Dermis microvascular lymphatic vessel endothelial cell (primary cell): ENCODE measurements around the gene ARHGEF19. TPM values are rescaled to one million over a fixed set of nuclear protein-coding genes. Genes with fewer than 3 reads are reported as not detected.
"Not testable (repeated sequence)": the region's sequence is repeated elsewhere in the genome, so short reads cannot be mapped to it uniquely, and the experiment has no call there.

Experiments used
- DNase-seq, 2 donors: peaks; one replicate each; pipeline versions ENCODE4 v3.0.0 to v3.0.0-alpha.2; 2010; ENCODE audit warnings: low read depth in 2 of 2
- total RNA-seq: library from RNA; depleted of rRNA; stranded (reverse); fragments of >200 nt; gene quantifications from 2 replicates; pipeline ENCODE4 v1.2.1, GENCODE V29; 2014

Gene ARHGEF19
- total RNA-seq, 1 donor from 2014 or later, result 4.4 TPM

- DNase-seq, result no peak
Observed at GRCh38 chr1:16167331-16168143, 44.9 kb downstream of the ARHGEF19 start.

GRCh38 chr1:16166117-16166516 lies 46.3 kb downstream of the ARHGEF19 start:
- DNase-seq, result no peak

DNA sequence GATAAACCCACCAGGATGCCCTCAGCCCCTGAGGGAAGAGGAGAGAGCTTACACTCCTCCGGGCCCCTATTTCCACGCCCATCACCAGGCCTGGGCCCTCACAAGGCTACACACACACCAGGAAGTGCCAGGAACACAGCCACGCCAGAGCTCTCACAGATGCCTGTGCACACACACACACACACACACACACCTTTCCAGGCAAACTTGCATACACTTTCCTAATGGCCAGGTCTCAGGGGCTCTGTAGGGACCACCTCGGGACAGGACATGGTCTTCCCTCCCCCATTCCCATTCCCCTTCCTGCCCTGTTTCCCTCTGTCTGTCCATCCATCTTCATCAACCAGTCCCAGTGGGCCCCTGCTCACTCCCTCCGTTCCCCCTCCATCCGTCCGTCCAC lies 46.9 kb downstream of the ARHGEF19 start:
- no peak for DNase-seq

DNA sequence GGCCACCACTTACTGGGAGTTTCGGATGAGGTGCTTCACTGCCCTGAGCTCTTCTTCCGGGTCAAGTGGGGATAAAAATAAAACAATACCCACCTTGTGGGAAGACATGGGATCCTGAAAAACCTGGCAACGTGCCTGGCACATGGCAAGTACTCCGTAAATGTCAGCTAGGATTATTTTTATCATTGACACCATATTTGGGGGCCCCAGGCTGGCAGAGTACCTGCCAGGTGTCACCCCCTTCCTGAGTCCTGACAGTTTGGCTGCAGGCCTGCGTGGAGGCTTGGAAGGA lies 47.4 kb downstream of the ARHGEF19 start:
- no peak for DNase-seq

DNA sequence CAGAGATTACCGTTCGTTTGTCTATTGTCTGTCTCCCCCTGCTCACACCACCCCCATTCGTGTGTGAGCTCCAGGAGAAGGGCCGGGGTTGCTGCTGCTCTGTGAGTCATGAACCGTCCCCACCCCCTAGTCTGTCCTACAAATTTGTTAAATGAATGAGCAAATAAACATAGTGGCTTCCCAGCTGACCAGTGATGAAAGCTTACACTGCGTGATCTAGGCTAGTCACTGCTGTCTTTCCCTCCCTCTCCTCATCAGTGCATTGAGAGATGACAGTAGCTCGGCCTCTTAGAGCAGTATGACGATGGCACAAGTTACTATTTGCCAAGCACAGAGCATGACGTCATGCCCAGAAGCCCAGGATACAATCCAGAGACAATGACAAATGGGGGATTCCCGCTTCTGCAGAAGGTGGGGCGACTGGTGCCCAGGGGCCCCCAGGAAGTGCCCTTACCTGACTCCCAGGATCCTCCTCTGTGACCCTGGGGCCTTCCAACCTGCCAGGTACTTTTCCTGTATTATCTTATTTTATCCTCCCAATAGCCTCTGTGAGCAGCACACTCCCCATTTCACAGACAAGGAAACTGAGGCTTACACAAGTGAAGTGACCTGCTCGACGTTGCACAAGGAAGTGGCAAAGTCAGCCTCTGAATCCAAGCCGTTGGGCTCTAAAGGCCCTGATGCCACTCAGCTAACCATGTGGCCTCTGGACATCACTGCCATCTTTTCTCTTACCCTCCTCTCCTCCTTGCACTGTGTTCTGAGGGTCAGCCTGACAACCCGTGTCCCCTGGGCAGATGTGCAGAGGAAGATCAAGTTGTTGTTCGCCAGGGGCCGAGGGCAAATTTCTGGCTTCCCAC lies 48.0 kb downstream of the ARHGEF19 start:
- DNase-seq, result peak; percentile 82 to 96

GRCh38 chr1:16163608-16164212 lies 48.7 kb downstream of the ARHGEF19 start:
- DNase-seq, result not testable (repeated sequence)

- no peak for DNase-seq
Observed at GRCh38 chr1:16162163-16162822, 50.2 kb downstream of the ARHGEF19 start.

DNA sequence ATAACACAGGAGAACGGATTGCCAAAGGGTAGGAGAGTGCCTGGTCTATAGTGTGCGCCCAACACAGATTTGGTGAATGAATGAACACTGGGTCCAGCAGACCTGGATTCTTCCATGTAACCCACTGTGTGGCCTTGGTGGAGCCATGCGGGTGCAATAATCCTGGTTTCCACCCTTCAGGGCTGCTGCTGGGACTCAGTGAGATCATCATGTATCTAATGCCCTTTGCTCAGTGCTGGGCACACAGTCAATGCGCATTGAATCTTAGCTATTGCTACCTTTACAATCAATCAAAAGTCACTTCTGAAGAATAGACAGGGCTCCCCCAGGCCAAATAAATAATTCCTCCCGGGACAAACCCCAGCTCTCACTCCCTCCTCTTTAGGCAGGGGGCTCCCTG lies 50.7 kb downstream of the ARHGEF19 start:
- DNase-seq, result no peak

DNA sequence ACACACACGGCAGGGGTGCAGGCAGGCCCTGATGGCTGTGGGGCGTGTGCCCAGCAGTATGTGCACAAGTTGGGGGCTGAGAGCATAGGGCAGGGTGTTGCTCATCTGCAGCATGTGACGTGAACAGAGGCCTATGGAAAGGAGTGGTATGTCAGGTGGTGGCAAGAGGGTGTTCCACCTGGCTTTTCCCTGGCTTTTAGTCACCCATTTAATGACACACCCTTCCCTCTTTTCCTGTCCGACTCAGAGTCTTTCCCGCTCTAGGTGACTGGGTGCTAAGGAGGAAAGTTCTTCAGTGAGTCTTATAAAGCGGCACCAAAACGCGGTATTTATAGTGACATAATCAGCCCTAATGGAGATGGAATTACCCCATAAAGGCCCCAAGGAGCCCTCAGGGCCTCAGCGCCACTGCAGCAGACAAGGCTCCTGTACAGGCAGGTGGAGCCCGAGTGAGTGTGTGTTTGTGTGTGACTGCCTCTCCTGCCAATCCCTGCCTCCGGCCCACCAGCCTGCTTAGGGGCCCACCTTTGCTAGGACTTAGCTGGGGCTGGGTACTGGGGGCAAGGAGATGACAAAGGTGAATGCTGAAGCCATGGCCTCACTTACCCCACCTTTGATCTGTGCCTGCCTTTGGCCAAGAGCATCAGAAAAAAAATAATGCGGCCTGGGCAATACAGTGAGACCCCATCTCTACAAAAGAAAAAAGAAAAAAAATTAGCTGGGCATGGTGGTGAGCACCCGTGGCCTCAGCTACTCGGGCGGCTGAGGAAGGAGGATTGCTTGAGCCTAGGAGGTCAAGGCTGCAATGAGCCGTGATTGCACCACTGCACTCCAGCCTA lies 53.2 kb downstream of the ARHGEF19 start:
- no peak for DNase-seq

DNA sequence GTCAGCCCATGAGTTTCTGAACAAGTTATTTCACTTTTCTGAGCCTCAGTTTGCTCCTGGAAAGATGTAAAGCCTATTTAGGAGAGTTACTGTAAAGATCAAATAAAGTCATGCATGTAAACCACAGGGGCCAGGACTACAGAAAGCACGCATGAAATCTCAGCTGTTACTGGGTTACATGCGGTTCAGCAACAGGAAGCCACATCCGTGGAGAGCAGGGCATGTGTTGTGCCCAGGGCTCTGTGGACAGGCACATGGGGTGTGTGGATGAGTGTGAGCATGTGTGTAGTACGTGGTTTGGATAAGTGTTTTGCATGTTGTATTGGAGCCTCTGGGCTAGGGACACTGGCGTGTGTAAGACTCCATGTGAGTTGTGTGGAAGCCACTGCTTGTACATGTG lies 54.4 kb downstream of the ARHGEF19 start:
- DNase-seq, result no peak

DNA sequence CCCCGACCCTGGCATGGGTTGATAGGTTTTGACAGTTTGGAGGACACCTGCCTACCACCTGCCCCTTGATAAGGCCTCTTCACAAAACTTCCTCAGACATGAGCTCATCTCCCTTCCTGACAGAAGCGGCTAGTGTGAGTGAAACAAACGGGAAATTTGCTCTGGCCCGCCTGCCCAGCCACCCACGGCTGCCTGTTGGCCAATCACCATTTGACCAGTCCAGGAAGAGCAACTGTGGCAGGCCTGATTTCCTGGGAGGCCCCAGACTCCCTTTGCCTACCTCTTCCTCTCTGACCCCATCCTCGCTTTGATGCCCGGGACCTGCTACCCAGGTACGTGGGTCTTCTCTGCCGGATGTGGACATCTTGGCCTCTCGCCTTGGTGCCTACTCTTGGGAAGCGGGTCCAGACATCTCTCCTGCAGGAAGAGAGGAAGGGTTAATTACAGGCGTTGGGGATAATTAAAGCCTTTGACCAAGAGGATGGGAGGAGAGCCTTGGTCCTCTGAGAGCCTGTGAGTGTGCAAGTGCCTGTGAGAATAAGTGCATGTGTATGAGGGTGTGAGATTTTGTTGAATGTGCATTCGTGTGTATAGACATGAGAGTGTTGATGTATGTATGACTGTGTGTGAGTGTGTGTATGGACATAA lies 55.5 kb downstream of the ARHGEF19 start:
- DNase-seq, result peak in 1 of 2 donors; percentile 70

- peak in 1 of 2 donors; percentile 90 for DNase-seq
Observed at GRCh38 chr1:16155537-16156410, 56.7 kb downstream of the ARHGEF19 start, which contains the start of gene EPHA2. TSS of gene EPHA2 (minus strand) at chr1:16156069. CDS start at chr1:16155932, 137 bp downstream.

DNA sequence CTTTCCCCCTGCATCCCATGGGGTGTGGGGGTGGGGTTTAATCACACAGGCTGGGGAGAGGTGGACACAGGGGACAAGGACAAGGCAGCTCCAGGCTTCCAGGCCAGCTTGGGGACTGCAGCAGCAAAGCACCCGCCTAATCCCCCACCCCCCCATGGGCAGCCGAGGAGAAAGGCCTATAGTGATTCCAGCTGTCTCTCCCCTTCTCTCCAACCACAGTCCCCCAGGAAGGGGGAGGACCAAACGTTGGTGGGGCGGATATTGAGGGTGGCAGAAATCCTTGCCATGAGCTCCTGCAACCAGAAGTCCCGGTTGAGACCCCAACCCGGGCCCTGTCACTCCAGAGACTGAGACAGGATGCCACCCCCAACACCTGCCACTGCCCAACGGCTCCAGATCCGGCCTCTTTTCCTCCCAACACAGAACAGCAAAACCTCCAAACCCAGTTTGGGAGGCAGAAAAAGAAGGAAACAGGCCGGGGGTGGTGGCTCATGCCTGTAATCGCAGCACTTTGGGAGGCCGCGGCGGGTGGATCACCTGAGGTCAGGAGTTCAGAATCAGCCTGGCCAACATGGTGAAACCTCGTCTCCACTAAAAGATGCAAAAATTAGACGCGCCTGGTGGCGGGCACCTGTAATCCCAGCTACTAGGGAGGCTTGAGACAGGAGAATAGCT lies 58.3 kb downstream of the ARHGEF19 start:
- DNase-seq, result no peak

GRCh38 chr1:16153096-16153998 lies 59.1 kb downstream of the ARHGEF19 start:
- DNase-seq, result no peak

DNA sequence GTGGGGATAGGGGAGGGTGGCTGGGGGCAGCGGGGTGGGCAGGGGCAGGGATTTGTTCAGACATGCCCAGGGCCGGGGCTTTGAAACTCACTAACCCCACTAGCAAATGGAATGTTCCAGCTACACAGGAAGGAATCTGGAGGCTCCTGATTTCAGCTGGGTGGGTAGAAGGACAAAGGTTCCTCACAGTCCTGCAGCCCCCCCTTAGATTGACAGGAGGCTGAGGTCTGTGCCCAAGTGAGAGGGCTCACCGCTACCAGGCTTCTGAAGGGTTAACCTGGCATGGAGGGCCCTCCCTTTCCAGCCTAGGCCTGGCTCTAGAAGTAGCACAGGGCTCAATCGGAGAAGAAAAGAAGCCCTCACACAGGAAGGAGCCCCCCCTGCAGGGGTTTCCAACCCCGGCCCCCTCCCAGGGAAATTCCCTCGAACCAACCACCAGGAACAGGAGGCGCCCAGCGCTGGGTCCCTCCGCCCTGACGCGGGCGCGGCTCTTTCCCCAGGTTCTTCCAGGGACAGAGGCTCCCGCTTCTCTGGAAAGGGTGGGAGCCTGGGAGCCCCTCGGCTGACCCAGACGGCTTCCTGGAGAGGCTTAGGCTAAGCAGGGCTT lies 59.9 kb downstream of the ARHGEF19 start:
- peak in 1 of 2 donors; percentile 81 for DNase-seq

- no peak for DNase-seq
Observed at GRCh38 chr1:16151995-16152384, 60.5 kb downstream of the ARHGEF19 start.
